HG03565 (cell line): ENCODE measurements around the gene KLHDC9.
"Not testable (repeated sequence)": the region's sequence is repeated elsewhere in the genome, so short reads cannot be mapped to it uniquely, and the experiment has no call there.

Experiments used
- ATAC-seq: cut with Tn5 transposase; IDR thresholded peaks from one replicate; pipeline ENCODE4 v1.9.1; 2021; ENCODE audit warnings: mild to moderate bottlenecking, moderate library complexity; ENCODE audit not compliant: unreplicated experiment

Gene KLHDC9, protein sequence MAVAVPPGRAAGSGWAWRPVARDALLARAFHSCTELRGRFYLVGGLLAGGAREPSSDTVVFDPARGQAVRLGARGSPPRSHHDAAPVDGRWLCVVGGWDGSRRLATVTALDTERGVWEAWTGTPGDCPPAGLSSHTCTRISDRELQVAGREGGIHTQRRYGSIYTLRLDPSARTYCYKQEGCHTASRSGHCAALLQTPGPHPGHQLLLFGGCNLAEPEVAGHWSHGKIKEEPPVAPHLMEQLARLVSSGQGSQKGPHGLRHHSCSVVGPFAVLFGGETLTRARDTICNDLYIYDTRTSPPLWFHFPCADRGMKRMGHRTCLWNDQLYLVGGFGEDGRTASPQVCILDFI

DNA sequence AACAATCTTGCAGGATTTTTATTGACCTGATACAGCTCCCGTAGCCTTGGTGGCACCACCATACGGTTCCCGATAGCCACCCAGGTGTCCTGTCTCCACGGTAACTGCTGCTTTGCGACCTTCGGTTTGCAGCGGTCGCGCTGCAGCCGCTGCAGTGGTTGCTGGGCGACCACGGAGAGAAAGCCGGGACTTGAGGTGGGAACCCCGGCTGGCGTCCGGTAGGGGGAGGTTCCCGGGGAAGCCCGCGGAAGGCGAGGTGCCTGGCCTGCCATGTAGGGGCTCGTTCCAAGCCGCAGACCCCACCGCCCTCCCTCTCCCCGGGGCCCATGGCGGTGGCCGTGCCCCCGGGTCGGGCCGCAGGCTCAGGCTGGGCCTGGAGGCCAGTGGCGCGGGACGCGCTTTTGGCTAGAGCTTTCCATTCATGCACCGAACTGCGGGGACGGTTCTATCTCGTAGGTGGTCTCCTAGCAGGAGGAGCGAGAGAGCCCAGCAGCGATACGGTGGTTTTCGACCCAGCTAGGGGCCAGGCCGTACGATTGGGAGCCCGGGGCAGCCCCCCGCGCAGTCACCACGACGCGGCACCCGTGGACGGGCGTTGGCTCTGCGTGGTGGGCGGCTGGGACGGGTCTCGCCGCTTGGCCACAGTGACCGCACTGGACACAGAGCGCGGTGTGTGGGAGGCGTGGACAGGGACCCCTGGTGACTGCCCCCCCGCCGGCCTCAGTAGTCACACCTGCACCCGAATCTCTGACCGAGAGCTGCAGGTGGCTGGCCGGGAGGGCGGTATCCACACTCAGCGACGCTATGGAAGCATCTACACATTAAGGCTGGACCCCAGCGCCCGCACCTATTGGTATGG is at the start of gene KLHDC9:
TSS of gene KLHDC9 (plus strand) at position 152 of the 859 bp plus-strand sequence. CDS start at position 327, 175 bp downstream.
- peak; percentile 61 for ATAC-seq

- ATAC-seq = no peak
Measured at GRCh38 chr1:161048949-161049722, 49.0 kb upstream of the KLHDC9 start.

GRCh38 chr1:161051219-161051618 is 46.9 kb upstream of the KLHDC9 start:
- no peak for ATAC-seq

DNA sequence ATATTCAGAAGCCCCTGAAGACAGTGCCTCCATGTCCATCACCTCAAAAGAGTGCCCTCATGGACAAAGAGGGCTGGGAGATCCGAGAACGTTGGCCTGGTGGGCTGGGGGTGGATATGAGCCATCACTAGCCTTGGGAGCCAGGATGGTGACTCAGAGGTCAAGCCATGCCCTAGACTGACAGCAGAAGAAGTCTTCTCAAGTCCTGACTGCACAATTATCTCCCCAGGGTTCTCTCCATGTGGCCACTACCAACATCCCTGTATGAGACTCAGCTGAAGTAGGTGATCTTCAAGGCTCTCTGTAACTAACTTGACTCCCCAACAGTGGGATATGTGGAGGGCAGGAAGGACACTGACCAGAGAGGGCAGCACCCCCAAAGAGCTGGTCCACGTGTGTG is 45.3 kb upstream of the KLHDC9 start:
- ATAC-seq = no peak

- ATAC-seq = no peak
Measured at GRCh38 chr1:161054232-161054631, 43.9 kb upstream of the KLHDC9 start.

DNA sequence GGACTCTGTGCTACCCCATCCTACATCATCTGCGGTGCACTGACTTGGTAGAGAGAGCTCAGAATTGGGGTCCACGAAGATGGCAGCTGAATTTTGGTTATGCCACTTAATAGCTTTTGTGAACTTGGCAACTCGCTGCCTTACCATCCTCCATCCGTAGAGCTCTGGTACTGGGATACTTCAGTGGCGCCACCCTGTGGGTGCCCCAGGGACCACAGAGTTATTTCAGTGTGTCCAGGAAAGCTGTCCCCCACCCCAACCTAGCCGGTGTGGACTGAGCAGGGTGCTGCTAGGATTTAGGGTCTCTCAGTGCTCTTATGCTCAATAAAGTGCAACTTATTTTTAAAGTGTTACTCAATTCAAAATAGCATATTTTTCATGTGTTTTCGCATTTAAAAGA is 43.4 kb upstream of the KLHDC9 start:
- ATAC-seq = no peak

DNA sequence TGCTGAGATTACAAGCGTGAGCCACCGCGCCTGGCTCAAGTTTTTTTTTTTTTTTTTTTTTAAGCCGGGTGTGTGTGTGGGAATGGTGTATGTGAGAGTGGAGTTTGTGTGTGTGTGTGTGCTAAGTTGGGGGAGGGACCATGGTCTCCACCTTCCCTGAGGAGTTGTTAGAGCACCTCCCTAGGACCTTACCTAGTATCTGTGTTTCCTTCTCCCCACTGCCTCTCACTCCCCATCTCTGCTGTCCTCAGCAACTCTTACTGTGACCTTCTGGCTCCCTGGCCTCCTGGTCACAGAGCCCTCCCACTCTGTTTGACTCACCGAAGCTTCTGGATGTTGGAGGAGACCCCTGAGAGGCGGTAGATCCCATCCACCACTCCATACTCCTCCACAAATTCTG is 38.9 kb upstream of the KLHDC9 start:
- no peak for ATAC-seq

GRCh38 chr1:161061419-161061818 is 36.7 kb upstream of the KLHDC9 start:
- ATAC-seq = no peak

- not testable (repeated sequence) for ATAC-seq
Measured at GRCh38 chr1:161063936-161064335, 34.2 kb upstream of the KLHDC9 start.

GRCh38 chr1:161065681-161066080 is 32.5 kb upstream of the KLHDC9 start:
- ATAC-seq = not testable (repeated sequence)

GRCh38 chr1:161066694-161067093 is 31.5 kb upstream of the KLHDC9 start:
- ATAC-seq = no peak

DNA sequence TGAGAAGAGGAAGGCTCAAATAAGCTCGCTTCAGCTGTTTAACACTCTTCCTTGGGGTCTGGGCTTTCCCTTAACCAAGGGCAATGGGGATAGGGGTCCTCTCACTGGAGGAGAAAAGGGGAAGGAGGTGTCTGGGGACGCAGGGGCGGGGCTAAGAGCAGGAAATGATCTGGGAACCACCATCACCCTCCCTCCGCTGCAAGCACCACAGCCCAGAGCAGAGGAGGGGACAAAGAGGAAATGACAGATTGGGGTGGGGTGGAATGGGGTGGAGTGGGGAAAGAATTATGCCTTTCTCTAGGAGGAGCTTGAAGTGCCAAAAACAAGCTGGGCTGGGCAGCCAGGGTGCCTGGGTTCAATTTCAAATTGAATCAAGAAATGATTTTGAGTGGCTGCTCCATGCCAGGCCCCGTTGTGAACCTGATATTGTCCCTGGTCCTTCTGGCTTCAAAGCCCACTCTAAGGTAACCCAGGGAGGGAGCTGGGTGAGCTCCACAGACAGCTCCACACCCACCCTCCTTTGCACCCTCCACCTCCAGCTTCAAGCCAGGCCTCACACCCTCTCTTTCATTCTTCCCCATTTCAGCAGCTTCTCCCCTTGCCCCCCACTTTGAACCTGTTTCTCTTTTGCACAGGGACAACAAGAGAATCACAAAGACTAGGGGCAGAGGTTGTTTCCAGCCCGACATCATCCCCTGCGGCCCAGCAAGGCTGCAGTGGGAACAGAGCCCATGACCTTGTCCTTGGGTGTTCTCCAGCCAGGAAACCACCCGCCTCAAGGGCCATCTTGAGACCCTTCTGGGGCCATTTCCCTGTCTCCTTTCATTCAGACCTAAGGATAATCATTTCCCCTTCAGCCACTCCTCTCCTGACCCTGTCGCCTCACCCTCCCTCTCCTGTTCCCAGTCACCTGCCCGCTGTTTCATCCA is 29.6 kb upstream of the KLHDC9 start:
- no peak for ATAC-seq

DNA sequence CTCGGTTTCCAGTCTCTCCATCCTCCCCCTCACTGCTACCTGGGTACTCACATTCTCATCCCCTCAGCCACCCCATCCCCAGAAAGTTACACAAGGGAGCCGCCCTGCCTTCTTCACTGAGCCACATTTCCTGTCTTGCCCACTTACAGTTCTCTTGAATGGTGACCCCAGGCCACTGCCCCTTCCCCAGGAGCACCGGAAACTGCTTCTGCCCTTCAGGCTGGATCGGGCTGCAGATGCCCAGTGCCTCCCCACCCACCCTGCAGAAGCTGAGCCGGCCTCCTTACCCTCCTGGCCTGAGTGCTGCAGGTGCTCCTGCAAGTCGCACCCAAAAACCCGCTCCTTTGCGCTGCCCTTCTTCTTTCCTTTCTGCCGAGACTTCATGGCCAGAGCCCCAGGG is 28.9 kb upstream of the KLHDC9 start:
- ATAC-seq = no peak

DNA sequence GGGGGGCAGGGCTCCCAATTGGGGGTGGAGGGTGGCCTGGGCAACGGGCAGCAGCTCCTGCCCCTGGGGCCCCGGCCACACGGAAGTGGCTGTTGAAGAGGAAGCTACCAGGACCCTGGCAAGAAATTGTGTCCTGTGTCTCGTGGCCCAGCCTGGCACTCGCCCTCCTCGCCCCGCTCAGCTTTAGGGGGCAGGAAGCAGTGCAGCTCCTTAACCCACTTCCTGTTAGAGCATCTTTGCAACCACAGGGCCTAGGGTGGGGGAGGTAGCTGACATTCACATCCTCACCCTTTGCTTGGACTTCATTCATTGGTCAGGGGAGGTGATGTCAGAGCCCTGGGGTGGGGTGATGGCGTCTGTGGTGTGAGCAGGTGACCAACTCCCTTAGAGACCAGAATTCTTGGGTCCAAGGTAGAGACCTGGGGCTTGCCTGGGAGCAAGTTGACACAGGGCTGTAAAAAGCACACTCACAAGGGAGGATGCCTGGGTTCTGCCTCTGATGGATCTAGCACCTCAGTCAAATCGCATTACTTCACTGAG is 28.4 kb upstream of the KLHDC9 start, which contains the start of gene ARHGAP30:
TSS of gene ARHGAP30 (minus strand) at position 161 of the 540 bp plus-strand sequence. CDS start 267 bp downstream, outside the sequence.
- ATAC-seq = peak; percentile 83

GRCh38 chr1:161070761-161071160 is 27.4 kb upstream of the KLHDC9 start:
- ATAC-seq = no peak

- no peak for ATAC-seq
Measured at GRCh38 chr1:161071886-161072371, 26.2 kb upstream of the KLHDC9 start.

DNA sequence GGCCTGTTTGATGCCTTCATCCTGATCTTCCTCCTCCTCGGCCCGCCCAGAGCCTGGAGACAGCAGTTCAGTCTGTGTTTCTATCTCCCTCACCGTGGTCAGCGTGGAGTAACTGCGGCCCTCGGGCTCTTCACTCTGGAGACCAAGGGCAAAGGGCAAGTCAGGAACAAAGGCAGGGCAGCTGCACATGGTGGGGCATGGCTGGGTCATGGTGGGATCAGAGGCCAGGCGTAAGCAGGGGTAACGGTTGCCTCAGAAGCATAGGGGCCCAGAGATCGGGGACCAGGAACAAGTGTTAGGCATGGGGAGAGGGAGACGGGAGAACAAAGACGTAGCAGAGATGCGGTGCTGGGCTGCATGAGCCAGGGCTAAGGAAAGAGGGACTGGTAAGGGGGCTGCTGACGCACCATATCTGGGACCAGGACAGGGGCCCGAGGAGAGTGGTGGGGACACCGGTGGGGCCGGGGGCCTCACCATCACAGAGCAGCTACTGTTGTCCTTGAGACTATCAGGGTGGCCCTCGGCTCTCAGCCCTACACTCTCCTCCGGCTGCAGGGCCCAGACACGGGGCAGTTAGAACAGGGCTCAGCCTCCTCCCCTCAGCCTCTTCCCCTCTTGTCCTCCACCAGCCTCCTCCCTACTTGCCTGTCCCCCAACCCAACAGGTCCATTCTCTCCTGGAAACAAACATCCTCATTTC is 25.3 kb upstream of the KLHDC9 start:
- ATAC-seq = no peak

- ATAC-seq = no peak
Measured at GRCh38 chr1:161073474-161074121, 24.6 kb upstream of the KLHDC9 start.
